Measurements from ENCODE around the gene EME2.

EME2 gene

GRCh38 chr16:1749152-1750117 lies 23.2 kb upstream of the EME2 start:
- Histone ChIP-seq H3K27me3 (no peaks in the 10 kb centered on the region), H3K4me1 (no peaks in the 10 kb centered on the region), H3K4me3 (ENCODE audit: low read depth, low read length) (no peak overlapping the region), H3K36me3 (peaks cover 41% of the 10 kb centered on the region), H3K9me3 (no peaks in the 10 kb centered on the region)
- TF ChIP-seq CTCF (IDR thresholded peaks at IDR 0.05; ENCODE audit: low read depth, low read length), result no peak
- DNase-seq, result no peak

- no peak for DNase-seq
- no peaks in the 10 kb centered on the region for H3K9me3 ChIP-seq
- H3K4me3 ChIP-seq (ENCODE audit: low read depth, low read length), result no peak overlapping the region
- H3K36me3 ChIP-seq, result peaks cover 41% of the 10 kb centered on the region
- H3K4me1 ChIP-seq, result no peaks in the 10 kb centered on the region
- H3K27me3 ChIP-seq, result no peaks in the 10 kb centered on the region
- TF ChIP-seq CTCF (IDR thresholded peaks at IDR 0.05; ENCODE audit: low read depth, low read length), result no peak
Measured at GRCh38 chr16:1751946-1752345, 20.7 kb upstream of the EME2 start.

- Histone ChIP-seq H3K4me3 (ENCODE audit: low read depth, low read length) (no peak overlapping the region), H3K9me3 (no peaks in the 10 kb centered on the region), H3K27me3 (no peaks in the 10 kb centered on the region), H3K36me3 (peaks cover 37% of the 10 kb centered on the region), H3K4me1 (no peaks in the 10 kb centered on the region)
- TF ChIP-seq CTCF (IDR thresholded peaks at IDR 0.05; ENCODE audit: low read depth, low read length), result no peak
- no peak for DNase-seq
Measured at GRCh38 chr16:1752853-1753252, 19.8 kb upstream of the EME2 start.

GRCh38 chr16:1754204-1754603 lies 18.4 kb upstream of the EME2 start:
- H3K4me3 ChIP-seq (ENCODE audit: low read depth, low read length), result no peak overlapping the region

GRCh38 chr16:1757714-1758461 lies 14.7 kb upstream of the EME2 start:
- Histone ChIP-seq H3K9me3 (no peaks in the 10 kb centered on the region), H3K27me3 (no peaks in the 10 kb centered on the region), H3K4me1 (no peaks in the 10 kb centered on the region), H3K36me3 (peaks cover 43% of the 10 kb centered on the region), H3K4me3 (ENCODE audit: low read depth, low read length) (no peak overlapping the region)
- no peak for TF ChIP-seq CTCF (IDR thresholded peaks at IDR 0.05; ENCODE audit: low read depth, low read length)
- DNase-seq, result no peak

More at GRCh38 chr16:1754204-1754603, 18.4 kb upstream of the EME2 start:
- Histone ChIP-seq H3K36me3 (peaks cover 34% of the 10 kb centered on the region), H3K4me1 (no peaks in the 10 kb centered on the region), H3K9me3 (no peaks in the 10 kb centered on the region), H3K27me3 (no peaks in the 10 kb centered on the region)
- TF ChIP-seq CTCF (IDR thresholded peaks at IDR 0.05; ENCODE audit: low read depth, low read length), result no peak
- no peak for DNase-seq
